Suprapubic skin (tissue), 3 donors: ENCODE results near the gene CLMN.

Experiments
- POLR2A ChIP-seq, 2 donors: fragments of 450-650 bp; IDR thresholded peaks; one replicate each; pipeline ENCODE4 v1.6.1; 2017; ENCODE audit warnings: antibody characterized with exemption in 2 of 2, mild to moderate bottlenecking in 2 of 2, moderate library complexity in 2 of 2
- TF ChIP-seq, protein P1 (sequence below), 2 donors: fragments of 200-600 bp in 1 of 2; fragments of 450-650 bp in 1 of 2; sonication (generic) in 1 of 2; IDR thresholded peaks; one replicate each; pipeline ENCODE4 v1.5.1; 2016 to 2019; ENCODE audit warnings: antibody characterized with exemption in 2 of 2, mild to moderate bottlenecking in 1 of 2, moderate library complexity in 1 of 2

DNA sequence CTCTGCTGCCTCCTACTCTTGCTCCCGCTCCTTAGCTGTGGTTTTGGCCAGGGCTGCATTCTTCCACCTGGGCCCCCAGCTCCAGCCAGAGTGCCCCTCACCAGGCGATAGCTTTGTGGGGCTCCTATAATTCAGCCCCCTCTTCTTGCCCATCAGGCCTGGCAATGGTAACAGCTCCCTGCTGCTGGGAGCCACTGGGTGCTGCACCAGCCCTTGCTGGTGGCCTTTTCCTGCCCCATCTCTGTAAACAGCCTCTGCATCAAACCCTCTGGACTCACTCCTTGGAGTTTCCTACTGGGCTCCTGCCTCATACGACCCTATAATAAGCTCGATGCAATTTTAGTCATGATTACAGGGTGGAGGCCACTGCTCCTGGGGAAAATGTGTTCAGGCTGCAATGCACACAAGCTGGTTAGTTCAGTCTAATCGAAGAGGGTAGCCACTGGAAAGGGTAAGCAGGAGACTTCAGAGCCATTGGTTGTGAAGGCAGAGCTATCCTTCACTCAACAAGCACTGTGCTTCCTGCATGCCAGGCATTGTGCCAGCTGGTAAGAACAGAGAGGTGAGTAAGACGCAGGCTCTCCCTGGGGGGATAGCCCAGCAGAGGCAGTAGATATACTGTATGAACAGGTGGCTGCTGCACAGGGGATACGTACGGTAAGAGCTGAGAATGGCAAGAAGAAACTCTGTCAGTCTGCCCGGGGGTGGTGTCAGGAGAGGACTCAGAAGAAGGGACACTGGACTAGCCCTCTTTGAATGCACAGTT lies 24.7 kb downstream of the CLMN start:
- TF ChIP-seq, protein P1, sequence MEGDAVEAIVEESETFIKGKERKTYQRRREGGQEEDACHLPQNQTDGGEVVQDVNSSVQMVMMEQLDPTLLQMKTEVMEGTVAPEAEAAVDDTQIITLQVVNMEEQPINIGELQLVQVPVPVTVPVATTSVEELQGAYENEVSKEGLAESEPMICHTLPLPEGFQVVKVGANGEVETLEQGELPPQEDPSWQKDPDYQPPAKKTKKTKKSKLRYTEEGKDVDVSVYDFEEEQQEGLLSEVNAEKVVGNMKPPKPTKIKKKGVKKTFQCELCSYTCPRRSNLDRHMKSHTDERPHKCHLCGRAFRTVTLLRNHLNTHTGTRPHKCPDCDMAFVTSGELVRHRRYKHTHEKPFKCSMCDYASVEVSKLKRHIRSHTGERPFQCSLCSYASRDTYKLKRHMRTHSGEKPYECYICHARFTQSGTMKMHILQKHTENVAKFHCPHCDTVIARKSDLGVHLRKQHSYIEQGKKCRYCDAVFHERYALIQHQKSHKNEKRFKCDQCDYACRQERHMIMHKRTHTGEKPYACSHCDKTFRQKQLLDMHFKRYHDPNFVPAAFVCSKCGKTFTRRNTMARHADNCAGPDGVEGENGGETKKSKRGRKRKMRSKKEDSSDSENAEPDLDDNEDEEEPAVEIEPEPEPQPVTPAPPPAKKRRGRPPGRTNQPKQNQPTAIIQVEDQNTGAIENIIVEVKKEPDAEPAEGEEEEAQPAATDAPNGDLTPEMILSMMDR (IDR thresholded peaks at IDR 0.05), result no peak
- no peak for TF ChIP-seq POLR2A (IDR thresholded peaks at IDR 0.05)
